Smooth muscle cell (in vitro differentiated cells): ENCODE results near the gene COL6A2. TPM values are rescaled to one million over a fixed set of nuclear protein-coding genes. Genes with fewer than 3 reads are reported as not detected.

ENCODE experiments used
- DNase-seq: peaks from one replicate; lab custom pipeline; 2025; ENCODE audit not compliant: unreplicated experiment; lab: John Stamatoyannopoulos, UW
- H2AFZ ChIP-seq: fragments of 200-600 bp; sonication (generic); 2 replicates; pipeline ENCODE4 v1.6.0; 2016; ENCODE audit warnings: antibody characterized with exemption, low read depth, mild to moderate bottlenecking
- H3F3A ChIP-seq: fragments of 200-600 bp; sonication (generic); 2 replicates; pipeline ENCODE4 v1.6.0; 2017; ENCODE audit warnings: antibody characterized with exemption, low read depth
- H3K27ac ChIP-seq: fragments of 200-600 bp; sonication (generic); 2 replicates; pipeline ENCODE4 v1.5.1; 2016; ENCODE audit warnings: low read depth, mild to moderate bottlenecking
- H3K27me3 ChIP-seq: fragments of 200-600 bp; sonication (generic); 2 replicates; pipeline ENCODE4 v1.6.1; 2016; ENCODE audit warnings: low read depth, mild to moderate bottlenecking
- H3K36me3 ChIP-seq: fragments of 200-600 bp; sonication (generic); 2 replicates; pipeline ENCODE4 v1.5.1; 2016; ENCODE audit warnings: low read depth
- H3K4me1 ChIP-seq: fragments of 200-600 bp; sonication (generic); 2 replicates; pipeline ENCODE4 v1.5.1; 2016; ENCODE audit warnings: low read depth
- H3K4me2 ChIP-seq: fragments of 200-600 bp; sonication (generic); 2 replicates; pipeline ENCODE4 v1.6.0; 2016; ENCODE audit warnings: mild to moderate bottlenecking
- H3K4me3 ChIP-seq: fragments of 200-600 bp; sonication (generic); 2 replicates; pipeline ENCODE4 v1.5.1; 2016; ENCODE audit warnings: mild to moderate bottlenecking
- H3K79me2 ChIP-seq: fragments of 200-600 bp; sonication (generic); 2 replicates; pipeline ENCODE4 v1.6.0; 2016; ENCODE audit warnings: low read depth, mild to moderate bottlenecking
- H3K9ac ChIP-seq: fragments of 200-600 bp; sonication (generic); 2 replicates; pipeline ENCODE4 v1.6.0; 2016; ENCODE audit warnings: low read depth
- H3K9me3 ChIP-seq: fragments of 200-600 bp; sonication (generic); replicated peaks from 2 replicates; pipeline ENCODE4 v1.5.1; 2016; ENCODE audit warnings: low read depth
- H4K20me1 ChIP-seq: fragments of 200-600 bp; sonication (generic); 2 replicates; pipeline ENCODE4 v1.6.0; 2016; ENCODE audit warnings: low read depth
- CTCF ChIP-seq: fragments of 200-600 bp; sonication (generic); IDR thresholded peaks from 2 replicates; pipeline ENCODE4 v1.5.1; 2017; ENCODE audit warnings: borderline replicate concordance, mild to moderate bottlenecking, antibody characterized with exemption; ENCODE audit not compliant: insufficient read depth, poor library complexity, severe bottlenecking
- WGBS: methylation state at CpG from one replicate; pipeline ENCODE4 v1.1.7; 2016; ENCODE audit warnings: low lambda C conversion rate; 5-methylcytosine and 5-hydroxymethylcytosine counted together
- polyA plus RNA-seq: library from polyadenylated mRNA; unstranded; fragments of >200 nt; fragmentation: Nextera tagmentation; extraction: Ambion mirVana; gene quantifications from 2 replicates; pipeline ENCODE4 v1.2.1, GENCODE V29; 2016
- total RNA-seq: library from RNA; depleted of rRNA; stranded (reverse); fragments of >200 nt; gene quantifications from 2 replicates; pipeline ENCODE4 v1.2.3, GENCODE V29; 2014

Gene COL6A2
- total and polyA plus RNA-seq, 2 experiments from 2014 or later: 1,570 to 4,089 TPM

DNA sequence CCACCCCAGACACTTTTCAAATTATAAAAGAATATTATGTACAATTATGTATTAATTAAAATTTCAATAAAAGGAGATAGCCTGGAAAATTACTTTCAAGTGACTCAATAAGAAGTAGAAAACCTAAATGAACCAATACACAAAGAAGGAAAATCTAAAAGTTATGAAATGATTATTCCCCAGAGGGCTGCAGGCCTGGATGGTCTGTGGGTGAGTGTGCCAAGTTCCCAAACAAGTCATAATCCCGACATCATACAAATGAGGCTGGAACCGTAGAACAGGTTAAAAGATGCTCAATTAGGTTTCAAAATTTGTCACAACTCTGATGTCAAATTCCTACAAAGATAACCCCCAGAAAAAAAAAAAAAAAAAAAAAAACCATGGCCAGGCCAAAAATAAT, 73.7 kb downstream of the COL6A2 start:
- no peaks in the 10 kb centered on the region for H3K36me3 ChIP-seq
- H3K79me2 ChIP-seq: peaks cover 5% of the 10 kb centered on the region
- H3F3A ChIP-seq: no peaks in the 10 kb centered on the region
- H2AFZ ChIP-seq: no peak overlapping the region
- peaks cover 8% of the 10 kb centered on the region for H4K20me1 ChIP-seq
- H3K27me3 ChIP-seq: no peaks in the 10 kb centered on the region
- no peak for DNase-seq
- H3K27ac ChIP-seq: no peak overlapping the region
- H3K9ac ChIP-seq: no peak overlapping the region
- 97% methylated on average over 2 of the region's 2 CpGs for WGBS
- no peak overlapping the region for H3K4me3 ChIP-seq
- no peaks in the 10 kb centered on the region for H3K4me1 ChIP-seq
- H3K9me3 ChIP-seq: no peaks in the 10 kb centered on the region
- no peak overlapping the region for H3K4me2 ChIP-seq
- TF ChIP-seq CTCF: no peak

GRCh38 chr21:46171996-46172862, 74.3 kb downstream of the COL6A2 start:
- no peaks in the 10 kb centered on the region for H3K9me3 ChIP-seq
- no peaks in the 10 kb centered on the region for H3F3A ChIP-seq
- no peak overlapping the region for H3K4me3 ChIP-seq
- no peak overlapping the region for H2AFZ ChIP-seq
- no peaks in the 10 kb centered on the region for H3K4me1 ChIP-seq
- no peak overlapping the region for H3K4me2 ChIP-seq
- 93% methylated on average over 17 of the region's 21 CpGs for WGBS
- no peak for TF ChIP-seq CTCF
- H4K20me1 ChIP-seq: peaks cover 8% of the 10 kb centered on the region
- H3K27me3 ChIP-seq: no peaks in the 10 kb centered on the region
- H3K79me2 ChIP-seq: peaks cover 11% of the 10 kb centered on the region
- no peak for DNase-seq
- H3K9ac ChIP-seq: no peak overlapping the region
- no peaks in the 10 kb centered on the region for H3K36me3 ChIP-seq
- no peak overlapping the region for H3K27ac ChIP-seq

- no peak overlapping the region for H3K4me2 ChIP-seq
- no peaks in the 10 kb centered on the region for H3K4me1 ChIP-seq
- DNase-seq: no peak
- no peaks in the 10 kb centered on the region for H3K27me3 ChIP-seq
- H3F3A ChIP-seq: no peaks in the 10 kb centered on the region
- no peak overlapping the region for H3K4me3 ChIP-seq
- no peak overlapping the region for H3K27ac ChIP-seq
- H3K9me3 ChIP-seq: no peaks in the 10 kb centered on the region
- 96% methylated on average over 6 of the region's 6 CpGs for WGBS
- H4K20me1 ChIP-seq: peaks cover 8% of the 10 kb centered on the region
- no peak overlapping the region for H2AFZ ChIP-seq
- H3K9ac ChIP-seq: no peak overlapping the region
- no peak for TF ChIP-seq CTCF
- H3K36me3 ChIP-seq: no peaks in the 10 kb centered on the region
- H3K79me2 ChIP-seq: peaks cover 16% of the 10 kb centered on the region
Observed at GRCh38 chr21:46172863-46173528, 75.1 kb downstream of the COL6A2 start.
